AG04449 (cell line): ENCODE measurements around the gene BANF1.

Experiments used
- CTCF ChIA-PET: fragments of 350-600 bp; formaldehyde crosslinking; extraction: SDS; loops from one replicate; lab custom pipeline; 2021; ENCODE audit warnings: antibody characterized with exemption; lab: Yijun Ruan, JAX
- POLR2A ChIA-PET: fragments of 400-600, 350-600 bp; formaldehyde crosslinking; extraction: SDS; loops from one replicate; lab custom pipeline; 2020; ENCODE audit warnings: antibody characterized with exemption, inconsistent platforms; lab: Yijun Ruan, JAX
- DNase-seq: peaks from one replicate; pipeline ENCODE4 v3.0.0-alpha.2; 2010; ENCODE audit warnings: low read depth, low spot score
- H3K4me3 ChIP-seq: 2 replicates; pipeline ENCODE4 v1.5.1; 2011; ENCODE audit warnings: low read depth, mild to moderate bottlenecking, control low read depth, low read length
- TF ChIP-seq, protein P1 (sequence below): IDR thresholded peaks from one replicate; pipeline ENCODE4 v1.5.1; 2011; ENCODE audit warnings: mild to moderate bottlenecking, moderate library complexity, low read length, control low read depth, inconsistent platforms; ENCODE audit not compliant: insufficient read depth; ENCODE audit errors: missing control alignments

Gene BANF1

DNA sequence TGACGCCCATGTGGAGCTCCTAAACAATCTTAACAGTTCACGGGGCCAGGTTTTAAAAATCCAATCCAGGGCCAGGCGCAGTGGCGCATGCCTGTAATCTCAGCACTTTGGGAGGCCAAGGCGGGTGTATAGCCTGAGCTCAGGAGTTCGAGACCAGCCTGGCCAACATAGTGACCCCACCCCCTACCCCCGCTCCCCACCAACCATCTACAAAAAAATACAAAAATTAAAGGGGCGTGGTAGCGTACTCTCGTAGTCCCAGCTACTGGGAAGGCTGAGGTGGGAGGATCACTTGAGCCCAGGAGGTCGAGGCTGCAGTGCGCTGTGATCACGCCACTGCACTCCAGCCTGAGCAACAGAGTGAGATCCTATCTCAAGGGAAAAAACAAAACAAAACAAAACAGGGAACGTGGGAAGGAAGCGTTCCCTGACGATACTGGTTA is 41.5 kb upstream of the BANF1 start:
- peak overlapping the region; percentile 77 for H3K4me3 ChIP-seq
- ChIA-PET CTCF (interaction anchor here (0.8 to 44.9 kb wide), 5 partner anchors 12 to 98 kb away, joined by 3 to 1090 read pairs (median 4); partner anchors contain the start of genes CCDC85B, CTSW, EFEMP2 and FIBP), POLR2A (interaction anchor here (1.4 to 1.7 kb wide), 2 partner anchors 70 to 72 kb away, joined by 5 read pairs; partner anchors contain the start of genes CCDC85B and FIBP)
- DNase-seq = no peak
- TF ChIP-seq, protein P1, sequence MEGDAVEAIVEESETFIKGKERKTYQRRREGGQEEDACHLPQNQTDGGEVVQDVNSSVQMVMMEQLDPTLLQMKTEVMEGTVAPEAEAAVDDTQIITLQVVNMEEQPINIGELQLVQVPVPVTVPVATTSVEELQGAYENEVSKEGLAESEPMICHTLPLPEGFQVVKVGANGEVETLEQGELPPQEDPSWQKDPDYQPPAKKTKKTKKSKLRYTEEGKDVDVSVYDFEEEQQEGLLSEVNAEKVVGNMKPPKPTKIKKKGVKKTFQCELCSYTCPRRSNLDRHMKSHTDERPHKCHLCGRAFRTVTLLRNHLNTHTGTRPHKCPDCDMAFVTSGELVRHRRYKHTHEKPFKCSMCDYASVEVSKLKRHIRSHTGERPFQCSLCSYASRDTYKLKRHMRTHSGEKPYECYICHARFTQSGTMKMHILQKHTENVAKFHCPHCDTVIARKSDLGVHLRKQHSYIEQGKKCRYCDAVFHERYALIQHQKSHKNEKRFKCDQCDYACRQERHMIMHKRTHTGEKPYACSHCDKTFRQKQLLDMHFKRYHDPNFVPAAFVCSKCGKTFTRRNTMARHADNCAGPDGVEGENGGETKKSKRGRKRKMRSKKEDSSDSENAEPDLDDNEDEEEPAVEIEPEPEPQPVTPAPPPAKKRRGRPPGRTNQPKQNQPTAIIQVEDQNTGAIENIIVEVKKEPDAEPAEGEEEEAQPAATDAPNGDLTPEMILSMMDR = no peak

- CTCF ChIA-PET = interaction anchor here (0.9 to 44.9 kb wide), 5 partner anchors 13 to 102 kb away, joined by 3 to 1090 read pairs (median 4); partner anchors contain the start of genes CCDC85B, CTSW, EFEMP2 and FIBP
- TF ChIP-seq, protein P1 = no peak
- POLR2A ChIA-PET = interaction anchor here (1.4 to 1.7 kb wide), 2 partner anchors 71 to 73 kb away, joined by 5 read pairs; partner anchors contain the start of genes CCDC85B and FIBP
- peak; percentile 78 for DNase-seq
- peak within 1 kb of the TSS; percentile 77 for H3K4me3 ChIP-seq
Measured at GRCh38 chr11:65961267-65962140, 40.8 kb upstream of the BANF1 start, which contains the start of gene SART1. Gene SART1 (plus strand): TSS chr11:65961734. CDS start chr11:65961781, 47 bp downstream.

GRCh38 chr11:65962141-65962564 is 40.1 kb upstream of the BANF1 start:
- DNase-seq = no peak
- ChIA-PET CTCF (interaction anchor here (0.9 to 44.9 kb wide), 2 partner anchors 80 to 103 kb away, joined by 3 to 1090 read pairs; partner anchors contain the start of genes CCDC85B, CTSW, EFEMP2 and FIBP), POLR2A (interaction anchor here (1.4 kb wide), 1 partner anchor 71 kb away, joined by 5 read pairs; the partner anchor contains the start of gene CCDC85B)
- peak overlapping the region; percentile 77 for H3K4me3 ChIP-seq
- TF ChIP-seq, protein P1 = no peak

GRCh38 chr11:65964906-65965305 is 37.4 kb upstream of the BANF1 start:
- ChIA-PET CTCF (interaction anchor here (0.6 to 44.9 kb wide), 4 partner anchors 10 to 82 kb away, joined by 3 to 1090 read pairs (median 3); partner anchors contain the start of genes BANF1, CCDC85B, CTSW and EFEMP2), POLR2A (no interaction called here)
- no peak for DNase-seq
- H3K4me3 ChIP-seq = no peak overlapping the region
- TF ChIP-seq, protein P1 = no peak

- no peak for DNase-seq
- H3K4me3 ChIP-seq = no peak overlapping the region
- CTCF ChIA-PET = interaction anchor here (0.6 to 44.9 kb wide), 3 partner anchors 11 to 84 kb away, joined by 3 to 1090 read pairs (median 3); partner anchors contain the start of genes CCDC85B, CTSW, EFEMP2 and FIBP
- TF ChIP-seq, protein P1 = no peak
- POLR2A ChIA-PET = no interaction called here
Measured at GRCh38 chr11:65965986-65966762, 36.1 kb upstream of the BANF1 start.
